ENCODE data around the gene PTGR3.

Gene PTGR3

GRCh38 chr18:75234901-75235300 lies 26.0 kb upstream of the PTGR3 start:
- no peak for DNase-seq

- DNase-seq = no peak
Observed at GRCh38 chr18:75231053-75231406, 22.1 kb upstream of the PTGR3 start.

GRCh38 chr18:75230163-75231052 lies 21.5 kb upstream of the PTGR3 start:
- DNase-seq = no peak

GRCh38 chr18:75229437-75229836 lies 20.5 kb upstream of the PTGR3 start:
- DNase-seq = no peak

- DNase-seq = no peak
Observed at GRCh38 chr18:75228967-75229366, 20.0 kb upstream of the PTGR3 start.

- DNase-seq = no peak
Observed at GRCh38 chr18:75227535-75228296, 18.8 kb upstream of the PTGR3 start.

GRCh38 chr18:75226956-75227316 lies 18.0 kb upstream of the PTGR3 start:
- no peak for DNase-seq

GRCh38 chr18:75226286-75226955 lies 17.5 kb upstream of the PTGR3 start:
- DNase-seq = no peak

GRCh38 chr18:75223687-75224347 lies 14.9 kb upstream of the PTGR3 start:
- DNase-seq = no peak

GRCh38 chr18:75222407-75222806 lies 13.5 kb upstream of the PTGR3 start:
- DNase-seq = no peak

- DNase-seq = no peak
Observed at GRCh38 chr18:75221897-75222296, 13.0 kb upstream of the PTGR3 start.

- DNase-seq = no peak
Observed at GRCh38 chr18:75221397-75221796, 12.5 kb upstream of the PTGR3 start.

- no peak for DNase-seq
Observed at GRCh38 chr18:75220551-75221355, 11.8 kb upstream of the PTGR3 start.

GRCh38 chr18:75219745-75220375 lies 10.9 kb upstream of the PTGR3 start:
- DNase-seq = no peak

- DNase-seq = no peak
Observed at GRCh38 chr18:75218065-75218923, 9.4 kb upstream of the PTGR3 start.

- no peak for DNase-seq
Observed at GRCh38 chr18:75216911-75217689, 8.2 kb upstream of the PTGR3 start.

- DNase-seq = no peak
Observed at GRCh38 chr18:75216212-75216910, 7.4 kb upstream of the PTGR3 start.

- no peak for DNase-seq
Observed at GRCh38 chr18:75215663-75216062, 6.7 kb upstream of the PTGR3 start.

- DNase-seq = no peak
Observed at GRCh38 chr18:75214766-75215510, 6.0 kb upstream of the PTGR3 start.

All from NCI-H748 treated with DMSO at 0.1 percent for 48 hours (cell line).